ENCODE data around the gene CAPRIN1. TPM values are rescaled to one million over a fixed set of nuclear protein-coding genes. Genes with fewer than 3 reads are reported as not detected.

The CAPRIN1 gene
- total and polyA plus RNA-seq, 2 of the 8 experiments (the other 6 are each of a cell fraction or from before 2014, with no cell fraction given), result 221 to 317 TPM

GRCh38 chr11:34150494-34151151 lies 99.1 kb downstream of the CAPRIN1 start (continued):
- TF ChIP-seq ATF2 (IDR thresholded peaks at IDR 0.05; ENCODE audit: low read length), result no peak
- no peak for TF ChIP-seq BACH1 (IDR thresholded peaks at IDR 0.05; ENCODE audit: low read length)
- TF ChIP-seq NANOG (IDR thresholded peaks at IDR 0.05; ENCODE audit: insufficient read depth, low read depth, low read length, poor library complexity, severe bottlenecking), result no peak

Other genes starting within 250 kb of the CAPRIN1 start
- 2.0 and 2.7 TPM in 2 replicates for gene LMO2, start 159.7 kb upstream of the CAPRIN1 start, total RNA-seq (2021; fragmentation: NEBNext Ultra II Directional; extraction: Animal tissue kit (Norgen Biotek cat#: 25700))
- gene LMO2, start 159.7 kb upstream of the CAPRIN1 start, polyA plus RNA-seq (2011; rRNA removed), result 1.2 and 1.6 TPM in 2 replicates
- gene NAT10, start 53.9 kb downstream of the CAPRIN1 start, total RNA-seq (2021; fragmentation: NEBNext Ultra II Directional; extraction: Animal tissue kit (Norgen Biotek cat#: 25700)), result 88.7 and 89.6 TPM in 2 replicates
- 66.3 and 67.5 TPM in 2 replicates for gene NAT10, start 53.9 kb downstream of the CAPRIN1 start, polyA plus RNA-seq (2011; rRNA removed)